NK-92 (cell line): ENCODE results near the gene CCNQ.
A peak's percentile ranks its signal among the peaks of the same experiment; 100 is the strongest.

Experiments
- DNase-seq: peaks from one replicate; lab custom pipeline; 2025; ENCODE audit not compliant: unreplicated experiment; lab: John Stamatoyannopoulos, UW

CCNQ gene

GRCh38 chrX:153596981-153597750 is 1.8 kb downstream of the CCNQ start:
- no peak for DNase-seq

- no peak for DNase-seq
Observed at GRCh38 chrX:153595859-153596857, 2.8 kb downstream of the CCNQ start.

- DNase-seq = no peak
Observed at GRCh38 chrX:153595387-153595786, 3.6 kb downstream of the CCNQ start.

GRCh38 chrX:153593811-153594500 is 5.0 kb downstream of the CCNQ start:
- no peak for DNase-seq

GRCh38 chrX:153592966-153593688 is 5.8 kb downstream of the CCNQ start:
- DNase-seq = no peak

GRCh38 chrX:153592091-153592833 is 6.7 kb downstream of the CCNQ start:
- no peak for DNase-seq

- no peak for DNase-seq
Observed at GRCh38 chrX:153590961-153591956, 7.7 kb downstream of the CCNQ start.

- DNase-seq = no peak
Observed at GRCh38 chrX:153588782-153589446, 10.0 kb downstream of the CCNQ start.

GRCh38 chrX:153588021-153588781 is 10.7 kb downstream of the CCNQ start:
- no peak for DNase-seq

- no peak for DNase-seq
Observed at GRCh38 chrX:153587342-153587741, 11.6 kb downstream of the CCNQ start.

GRCh38 chrX:153585827-153586226 is 13.1 kb downstream of the CCNQ start:
- DNase-seq = no peak

GRCh38 chrX:153583433-153583832 is 15.5 kb downstream of the CCNQ start:
- no peak for DNase-seq

- peak; percentile 10 for DNase-seq
Observed at GRCh38 chrX:153582896-153583295, 16.0 kb downstream of the CCNQ start.

GRCh38 chrX:153580700-153581386 is 18.1 kb downstream of the CCNQ start:
- DNase-seq = no peak

GRCh38 chrX:153578889-153579288 is 20.1 kb downstream of the CCNQ start:
- DNase-seq = no peak

GRCh38 chrX:153578200-153578835 is 20.6 kb downstream of the CCNQ start:
- no peak for DNase-seq
